Measurements from ENCODE around the gene PPM1A.

The PPM1A gene

GRCh38 chr14:60226298-60226697 is 22.7 kb upstream of the PPM1A start:
- DNase-seq (ENCODE audit: low read depth in 2 of 2): no peak

- no peak for DNase-seq (ENCODE audit: low read depth in 2 of 2)
Measured at GRCh38 chr14:60227291-60227690, 21.7 kb upstream of the PPM1A start.

DNA sequence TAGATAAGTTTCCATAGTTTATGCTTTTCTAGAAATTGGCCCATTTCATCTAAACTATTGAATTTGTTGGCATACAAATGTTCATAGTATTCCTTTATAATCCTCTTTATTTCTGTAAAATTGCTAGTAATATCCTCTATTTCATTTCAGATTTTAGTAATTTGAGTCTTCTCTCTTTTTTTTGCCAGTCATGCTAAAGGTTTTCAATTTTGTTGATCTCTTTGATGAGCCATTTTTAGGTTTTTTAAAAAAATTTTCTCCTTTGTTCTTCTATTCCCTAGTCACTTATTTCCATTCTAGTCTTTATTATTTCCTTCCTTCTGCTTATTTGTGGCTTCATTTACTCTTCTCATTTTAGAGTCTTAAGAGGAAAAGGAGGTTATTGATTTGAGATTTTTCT is 19.4 kb upstream of the PPM1A start:
- DNase-seq (ENCODE audit: low read depth in 2 of 2): no peak

GRCh38 chr14:60232185-60232584 is 16.8 kb upstream of the PPM1A start:
- DNase-seq (ENCODE audit: low read depth in 2 of 2): no peak

DNA sequence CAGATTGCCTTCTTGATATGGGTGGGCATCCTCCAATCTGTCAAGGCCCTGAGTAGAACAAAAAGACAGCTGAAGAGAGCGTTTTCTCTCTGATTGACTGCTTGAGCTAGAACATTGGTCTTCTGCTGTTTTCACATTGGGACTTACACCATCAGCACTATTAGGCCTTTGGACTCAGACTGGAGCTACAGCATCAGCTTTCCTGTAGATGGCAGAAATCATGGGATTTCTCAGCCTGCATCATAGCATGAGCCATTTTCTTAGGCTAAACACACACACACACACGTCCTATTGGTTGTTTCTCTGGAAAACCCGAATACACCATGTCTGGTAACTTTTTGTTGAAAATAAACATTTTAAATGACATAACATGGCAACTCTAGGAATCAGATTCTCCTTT is 15.8 kb upstream of the PPM1A start:
- no peak for DNase-seq (ENCODE audit: low read depth in 2 of 2)

- DNase-seq (ENCODE audit: low read depth in 2 of 2): no peak
Measured at GRCh38 chr14:60233891-60234290, 15.1 kb upstream of the PPM1A start.

GRCh38 chr14:60235440-60235839 is 13.6 kb upstream of the PPM1A start:
- no peak for DNase-seq (ENCODE audit: low read depth in 2 of 2)

DNA sequence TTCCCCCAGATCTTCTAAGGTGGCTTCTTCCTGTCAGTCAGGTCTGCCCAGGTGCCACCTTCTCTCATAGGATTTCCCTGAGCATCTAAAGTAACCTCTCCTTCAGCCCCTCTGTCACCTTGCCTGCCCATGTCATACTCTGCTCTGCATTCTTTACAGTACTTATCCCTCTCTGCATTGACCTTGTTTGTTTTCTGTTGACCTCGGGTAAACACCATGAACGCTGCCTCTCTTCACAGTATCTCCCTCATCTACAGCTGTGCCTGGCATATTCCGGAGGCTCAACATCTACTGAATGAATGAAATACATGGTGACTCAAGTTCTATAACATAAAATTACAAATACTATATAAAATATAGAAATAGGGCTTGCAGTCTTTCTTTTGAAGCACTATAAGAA is 10.1 kb upstream of the PPM1A start:
- no peak for DNase-seq (ENCODE audit: low read depth in 2 of 2)

DNA sequence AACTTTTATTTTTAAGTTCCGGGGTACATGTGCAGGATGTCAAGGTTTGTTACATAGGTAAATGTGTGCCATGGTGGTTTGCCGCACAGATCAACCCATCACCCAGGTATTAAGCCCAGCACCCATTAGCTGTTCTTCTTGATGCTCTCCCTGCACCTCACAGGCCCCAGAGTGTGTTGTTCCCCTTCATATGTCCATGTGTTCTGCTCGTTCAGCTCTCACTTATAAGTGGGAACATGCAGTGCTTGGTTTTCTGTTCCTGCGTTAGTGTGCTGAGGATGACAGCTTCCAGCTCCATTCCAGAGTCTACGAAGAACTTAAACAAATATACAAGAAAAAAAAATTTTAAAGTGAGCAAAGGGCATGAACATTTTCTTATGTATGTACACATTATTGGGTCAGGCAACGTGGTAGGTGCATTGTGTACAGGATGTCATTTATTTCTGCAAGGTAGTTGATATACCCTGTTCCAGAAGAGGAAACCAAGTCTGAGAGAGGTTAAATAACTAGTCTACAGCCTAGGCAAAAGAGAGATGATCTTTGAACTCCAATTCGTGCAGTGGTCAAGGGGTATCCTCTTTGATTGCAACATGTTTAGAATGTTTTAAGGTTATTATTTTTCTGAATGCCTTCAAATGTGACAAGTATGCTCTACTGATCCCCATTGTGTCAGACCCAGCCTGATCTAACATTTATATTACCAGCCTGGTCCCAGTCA is 8.7 kb upstream of the PPM1A start:
- DNase-seq (ENCODE audit: low read depth in 2 of 2): no peak

GRCh38 chr14:60241091-60241490 is 7.9 kb upstream of the PPM1A start:
- no peak for DNase-seq (ENCODE audit: low read depth in 2 of 2)

GRCh38 chr14:60242429-60242828 is 6.6 kb upstream of the PPM1A start:
- DNase-seq (ENCODE audit: low read depth in 2 of 2): no peak

DNA sequence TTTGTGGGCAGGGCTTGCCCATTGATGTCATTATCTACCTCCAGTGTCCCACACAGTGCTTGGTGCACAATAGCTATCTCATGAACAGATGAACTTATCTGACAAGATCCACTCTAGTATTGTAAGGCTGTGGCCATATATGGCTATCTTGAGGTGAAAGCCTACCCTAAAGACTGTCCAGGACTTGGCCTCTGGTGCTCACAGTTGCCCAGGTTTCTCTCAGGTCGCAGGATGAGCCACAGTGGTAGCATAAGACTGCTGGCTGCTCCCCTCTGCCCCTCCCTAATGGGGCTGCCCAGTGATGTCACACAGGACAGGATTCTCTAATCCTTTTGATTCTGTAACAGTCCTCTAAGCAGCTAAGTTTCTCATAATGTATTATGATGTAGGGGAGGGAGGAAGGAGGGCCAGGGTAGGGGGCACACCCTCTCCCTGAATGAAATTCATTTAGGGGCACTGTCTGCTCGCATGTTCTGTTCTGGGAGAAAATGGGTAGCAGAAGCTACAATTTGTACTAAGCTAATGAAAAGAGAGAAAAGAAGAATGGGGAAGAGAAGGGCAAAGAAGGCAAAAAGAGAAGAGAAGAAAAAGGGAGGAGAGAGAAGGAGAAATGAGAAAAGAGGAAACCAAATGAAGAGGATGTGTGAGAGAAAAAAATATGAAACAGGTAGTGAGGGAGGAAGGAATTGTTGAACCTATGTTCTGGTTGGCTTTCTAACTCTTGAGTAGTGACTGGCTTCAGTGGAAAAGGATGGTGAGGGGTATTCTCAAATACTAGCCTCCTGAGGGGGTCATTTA is 3.4 kb upstream of the PPM1A start:
- no peak for DNase-seq (ENCODE audit: low read depth in 2 of 2)

- peak; percentile 66 to 72 for DNase-seq (ENCODE audit: low read depth in 2 of 2)
Measured at GRCh38 chr14:60247994-60248696, 876 bp upstream of the PPM1A start.

DNA sequence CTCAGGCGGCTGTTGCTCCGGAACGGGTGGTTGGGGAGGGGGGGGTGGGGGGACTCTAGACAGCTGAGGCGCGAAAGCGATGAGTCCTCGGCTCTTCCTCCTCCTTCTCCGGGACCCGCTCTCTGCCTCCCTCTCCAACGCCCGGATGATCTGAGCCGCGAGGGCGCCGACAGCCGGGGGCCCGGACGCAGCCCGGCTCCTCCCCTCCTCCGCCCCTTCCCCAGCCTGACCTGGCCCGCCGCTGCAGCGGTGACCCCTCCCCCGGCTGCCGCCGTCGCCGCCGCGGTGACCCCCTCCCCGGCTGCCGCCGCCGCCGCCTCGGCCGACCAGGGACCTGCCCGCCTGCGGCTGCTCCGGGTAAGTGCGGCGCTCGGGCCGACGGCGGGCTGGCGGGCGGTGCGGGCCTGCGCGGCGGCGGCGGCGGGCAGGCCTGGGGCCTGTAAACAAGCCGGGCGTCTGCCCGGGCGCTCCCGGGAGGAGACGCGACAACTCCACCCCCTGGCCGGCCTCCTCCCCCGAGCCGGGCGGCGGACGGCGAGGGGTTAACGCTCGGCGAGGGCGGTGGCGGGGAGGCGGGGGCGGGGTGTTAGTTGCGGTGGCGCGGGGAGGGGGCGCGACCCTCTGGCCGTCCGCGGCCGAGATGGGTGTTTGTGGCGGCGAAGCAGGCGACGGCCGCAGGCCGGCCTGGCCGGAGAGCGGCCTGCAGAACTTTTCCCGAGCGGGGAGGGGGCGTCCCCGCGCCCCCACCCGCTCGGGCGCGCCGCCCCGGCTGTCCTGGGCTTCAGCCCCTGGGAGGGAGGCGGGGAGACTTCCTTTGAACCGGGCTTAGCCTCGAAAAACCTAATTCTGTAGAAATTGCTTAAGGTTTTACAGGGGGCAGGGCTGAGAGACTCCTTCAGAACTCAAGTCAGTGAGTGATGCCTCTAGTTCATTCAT is 568 bp downstream of the PPM1A start:
- DNase-seq (ENCODE audit: low read depth in 2 of 2): peak; percentile 52 to 59

- DNase-seq (ENCODE audit: low read depth in 2 of 2): no peak
Measured at GRCh38 chr14:60250257-60251035, 1.4 kb downstream of the PPM1A start.

GRCh38 chr14:60251877-60252276 is 2.9 kb downstream of the PPM1A start:
- DNase-seq (ENCODE audit: low read depth in 2 of 2): no peak

- DNase-seq (ENCODE audit: low read depth in 2 of 2): no peak
Measured at GRCh38 chr14:60252630-60253029, 3.6 kb downstream of the PPM1A start.

DNA sequence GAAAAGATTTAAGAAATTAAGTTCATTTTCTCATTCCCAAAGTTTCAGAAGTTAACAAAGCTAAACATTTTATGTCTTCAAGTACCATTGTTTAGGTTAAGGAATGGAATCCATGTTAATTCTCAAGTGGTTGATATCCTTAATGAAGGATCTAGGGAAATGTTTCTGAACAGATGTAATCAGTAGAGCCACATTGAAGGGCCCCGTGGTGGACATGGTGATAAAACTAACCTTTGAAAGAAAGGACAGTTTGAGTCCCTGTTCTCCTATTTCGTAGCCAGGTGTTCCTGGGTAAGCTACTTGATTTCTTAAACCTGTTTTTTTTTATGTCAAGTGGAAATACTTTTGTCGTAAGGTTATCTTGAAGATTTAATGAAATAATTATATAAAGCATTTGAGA is 4.6 kb downstream of the PPM1A start:
- DNase-seq (ENCODE audit: low read depth in 2 of 2): no peak

GRCh38 chr14:60254176-60254575 is 5.2 kb downstream of the PPM1A start:
- DNase-seq (ENCODE audit: low read depth in 2 of 2): no peak

GRCh38 chr14:60257865-60258264 is 8.8 kb downstream of the PPM1A start:
- DNase-seq (ENCODE audit: low read depth in 2 of 2): no peak

DNA sequence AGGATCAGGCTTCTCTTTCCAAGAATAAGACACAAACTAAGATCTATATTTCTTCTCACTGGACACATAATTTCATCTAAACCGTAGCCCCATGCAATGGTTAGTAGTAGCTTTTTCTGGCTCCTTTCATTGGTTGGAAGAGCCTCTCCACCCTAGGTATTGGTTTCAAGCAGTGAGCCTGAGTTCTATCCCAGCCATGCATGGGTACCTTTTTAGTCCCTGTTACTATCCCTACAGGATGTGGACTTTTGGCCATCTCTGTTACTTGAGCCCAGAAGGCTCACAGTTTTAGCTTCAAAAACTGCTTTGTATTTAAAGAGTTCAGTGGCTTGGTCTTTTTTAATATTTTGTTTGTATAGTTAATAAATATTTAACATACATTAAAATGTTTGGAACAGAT is 16.1 kb downstream of the PPM1A start:
- DNase-seq (ENCODE audit: low read depth in 2 of 2): no peak
